Adrenal gland (tissue), 12 donors: ENCODE measurements around the gene ORAI2. TPM values are rescaled to one million over a fixed set of nuclear protein-coding genes. Genes with fewer than 3 reads are reported as not detected.
A peak's percentile ranks its signal among the peaks of the same experiment; 100 is the strongest.

Experiments used
- DNase-seq, 7 donors: peaks; one replicate each; pipeline ENCODE4 v3.0.0-alpha.2; 2019 to 2020
- H3K27ac ChIP-seq, 5 donors: fragments of 200-600 bp; sonication (generic) in 4 of 5; 1 replicate in 3 of 5; 2 replicates in 2 of 5; pipeline versions ENCODE4 v1.5.1 to v1.8.0; 2016 to 2020; ENCODE audit warnings: mild to moderate bottlenecking in 1 of 5
- H3K27me3 ChIP-seq: fragments of 200-600 bp; 2 replicates; pipeline ENCODE4 v1.8.0; 2021
- H3K36me3 ChIP-seq, 2 donors: fragments of 200-600 bp; replicated peaks in 1 of 2; 1 replicate in 1 of 2; 2 replicates in 1 of 2; pipeline versions ENCODE4 v1.5.1 to v1.8.0; 2018 to 2022
- H3K4me1 ChIP-seq, 2 donors: fragments of 200-600 bp; replicated peaks in 1 of 2; 1 replicate in 1 of 2; 2 replicates in 1 of 2; pipeline versions ENCODE4 v1.5.1 to v1.8.0; 2018 to 2021
- H3K4me3 ChIP-seq, 4 donors: fragments of 200-600 bp; sonication (generic) in 3 of 4; one replicate each; pipeline ENCODE4 v1.5.1; 2016 to 2018
- H3K9me3 ChIP-seq, 3 donors: fragments of 200-600 bp; sonication (generic) in 1 of 3; replicated peaks in 1 of 3; 1 replicate in 2 of 3; 2 replicates in 1 of 3; pipeline versions ENCODE4 v1.5.1 to v1.8.0; 2016 to 2021
- CTCF ChIP-seq, 6 experiments: fragments of 450-650 bp in 4 of 6; fragments of 200-600 bp in 2 of 6; sonication (generic) in 1 of 6; IDR thresholded peaks; 1 replicate in 5 of 6; 2 replicates in 1 of 6; pipeline versions ENCODE4 v1.5.1 to v1.8.0; 2016 to 2021; ENCODE audit warnings: antibody characterized with exemption in 6 of 6, mild to moderate bottlenecking in 2 of 6, moderate library complexity in 1 of 6
- POLR2A ChIP-seq, 2 donors: fragments of 450-650 bp; IDR thresholded peaks; one replicate each; pipeline ENCODE4 v1.6.1; 2017; ENCODE audit warnings: antibody characterized with exemption in 2 of 2, mild to moderate bottlenecking in 2 of 2, moderate library complexity in 1 of 2
- WGBS, 4 donors: extraction: QIAGEN DNeasy Blood & Tissue Kit in 2 of 4; methylation state at CpG; one replicate each; pipeline versions ENCODE4 v1.1.5 to v1.1.7; 2013 to 2017; 5-methylcytosine and 5-hydroxymethylcytosine counted together
- intact Hi-C, 2 donors: fragments of 100-400 bp; cut with DNase I; formaldehyde crosslinking; loops; one replicate each; pipeline versions ENCODE4 v1.14.1 to v1.15.0; 2022 to 2023
- polyA plus RNA-seq, 3 donors: library from polyadenylated mRNA; stranded (reverse); fragments of 200-250 nt in 2 of 3; fragments of 350-450 nt in 1 of 3; fragmentation: Illumina TruSeq in 1 of 3; extraction: RNeasy Lipid Tissue Mini Kit (QIAGEN cat#74804) in 1 of 3; gene quantifications; one replicate each; pipeline ENCODE4 v1.2.3, GENCODE V29; 2013 to 2014
- total RNA-seq, 9 donors: library from RNA; depleted of rRNA in 4 of 9; stranded (reverse); fragments of >200 nt in 4 of 9; fragments of 120-200 nt in 1 of 9; fragmentation: NEBNext Ultra II Directional in 1 of 9; extraction: Animal tissue kit (Norgen Biotek cat#: 25700) in 1 of 9; gene quantifications; one replicate each; pipeline versions ENCODE4 v1.1.0 to v1.2.4, GENCODE V29; 2013 to 2023
- donor health status: healthy with polysubstance abuse.
- donor health status: Bipolar disorder and iron deficiency.
- donor health status: DM: yes; HTN: yes; CAD: no.
- donor health status: DM: no; HTN: no; CAD: no.
- donor health status: DM: no; HTN: no; CAD: no.
- donor health status: DM: yes; HTN: yes; CAD: no.

ORAI2 gene
- total and polyA plus RNA-seq, 12 donors = 6.9 to 110 (median 32.1) TPM

DNA sequence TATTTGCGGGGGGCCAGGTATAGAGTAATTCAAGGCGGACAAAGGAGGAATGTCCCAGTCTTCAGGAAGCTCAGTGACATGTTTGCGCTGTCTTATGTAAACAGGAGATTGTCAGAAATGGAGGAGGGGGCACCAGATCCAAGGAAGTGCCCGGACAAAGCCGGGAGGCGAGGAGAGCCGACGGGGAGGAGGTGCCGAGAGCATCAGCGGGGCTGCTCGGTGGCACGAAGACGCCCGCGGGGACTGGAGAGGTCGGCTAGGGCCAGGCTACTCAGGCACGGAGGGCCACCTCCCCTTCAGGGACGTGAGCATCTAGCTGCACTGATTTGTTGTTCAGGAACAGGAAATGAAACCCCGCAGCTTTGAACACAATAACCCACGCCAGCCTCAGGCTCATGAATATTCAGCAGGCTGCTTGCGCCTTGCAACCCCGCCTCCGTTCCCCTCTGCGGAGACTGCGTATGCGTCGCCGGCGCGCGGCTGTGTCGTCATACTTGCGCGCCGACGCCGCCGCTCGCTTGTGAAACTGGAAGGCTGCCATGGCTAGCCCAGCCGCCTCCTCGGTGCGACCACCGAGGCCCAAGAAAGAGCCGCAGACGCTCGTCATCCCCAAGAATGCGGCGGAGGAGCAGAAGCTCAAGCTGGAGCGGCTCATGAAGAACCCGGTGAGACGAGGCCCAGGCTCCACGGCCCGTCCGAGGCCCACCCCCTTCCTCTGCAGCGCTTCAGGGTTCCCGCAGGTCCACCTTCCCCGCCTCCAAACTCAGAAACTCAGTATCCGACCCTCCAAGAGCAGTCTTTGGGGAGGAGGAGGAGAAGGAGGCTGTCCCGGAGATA is 37.3 kb upstream of the ORAI2 start, which contains the start of gene PRKRIP1:
Gene PRKRIP1 (plus strand): TSS at position 491 of the 837 bp plus-strand sequence. CDS start 49 bp downstream, at position 540.
- peaks cover 7 to 10% of the 10 kb centered on the region in 2 donors for H3K4me1 ChIP-seq
- DNase-seq = peak; percentile 82 to 97 (median 92)
- peak within 1 kb of the TSS; percentile 69 to 92 (median 86) for H3K27ac ChIP-seq
- no peaks in the 10 kb centered on the region for H3K27me3 ChIP-seq
- intact Hi-C loops = no loop called here
- TF ChIP-seq POLR2A (IDR thresholded peaks at IDR 0.05) (peak; percentile 26 to 86), CTCF (IDR thresholded peaks at IDR 0.05) (no peak)
- H3K9me3 ChIP-seq = no peaks in the 10 kb centered on the region
- peak within 1 kb of the TSS; percentile 57 to 80 (median 70) for H3K4me3 ChIP-seq
- WGBS, 4 donors = 0 to 2% (median 0%) methylated on average over 17 to 57 of the region's 59 CpGs
- peaks cover 0 to 25% of the 10 kb centered on the region in 2 donors for H3K36me3 ChIP-seq

DNA sequence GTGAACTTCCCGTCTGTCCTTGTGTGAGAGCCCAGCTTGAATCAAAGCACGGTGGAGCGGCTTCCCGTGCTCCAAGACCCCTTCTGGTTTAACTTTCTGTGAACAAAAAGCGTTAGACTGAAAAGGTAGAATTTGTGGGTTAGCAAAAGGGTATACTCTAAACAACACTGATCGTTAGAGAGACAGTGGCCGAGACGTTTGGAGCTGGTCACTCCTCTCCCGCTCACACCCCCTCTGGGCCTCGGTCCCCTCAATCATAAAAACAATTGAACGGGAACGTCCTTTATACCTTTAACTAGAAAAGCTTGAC is 36.7 kb upstream of the ORAI2 start:
- Histone ChIP-seq H3K4me1 (peaks cover 7 to 10% of the 10 kb centered on the region in 2 donors), H3K27me3 (no peaks in the 10 kb centered on the region), H3K9me3 (no peaks in the 10 kb centered on the region), H3K27ac (peak overlapping the region in 4 of 5 donors; percentile 85 to 92 (median 86)), H3K4me3 (peak overlapping the region; percentile 57 to 80 (median 70)), H3K36me3 (peaks cover 0 to 31% of the 10 kb centered on the region in 2 donors)
- DNase-seq = no peak
- TF ChIP-seq POLR2A (IDR thresholded peaks at IDR 0.05) (no peak), CTCF (IDR thresholded peaks at IDR 0.05) (no peak)
- WGBS, 4 donors = 0 to 3% (median 1%) methylated on average over 12 of the region's 12 CpGs
- intact Hi-C loops = no loop called here

GRCh38 chr7:102398543-102398942 is 34.8 kb upstream of the ORAI2 start:
- Histone ChIP-seq H3K36me3 (peaks cover 0 to 50% of the 10 kb centered on the region in 2 donors), H3K4me1 (peaks cover 11% of the 10 kb centered on the region in 2 donors), H3K27me3 (no peaks in the 10 kb centered on the region), H3K9me3 (no peaks in the 10 kb centered on the region), H3K27ac (no peak overlapping the region), H3K4me3 (no peak overlapping the region)
- peak in 1 of 7 donors; percentile 10 for DNase-seq
- WGBS, 4 donors = 89 to 96% (median 94%) methylated on average over 8 of the region's 8 CpGs
- TF ChIP-seq CTCF (IDR thresholded peaks at IDR 0.05) (no peak), POLR2A (IDR thresholded peaks at IDR 0.05) (no peak)
- intact Hi-C loops = no loop called here

DNA sequence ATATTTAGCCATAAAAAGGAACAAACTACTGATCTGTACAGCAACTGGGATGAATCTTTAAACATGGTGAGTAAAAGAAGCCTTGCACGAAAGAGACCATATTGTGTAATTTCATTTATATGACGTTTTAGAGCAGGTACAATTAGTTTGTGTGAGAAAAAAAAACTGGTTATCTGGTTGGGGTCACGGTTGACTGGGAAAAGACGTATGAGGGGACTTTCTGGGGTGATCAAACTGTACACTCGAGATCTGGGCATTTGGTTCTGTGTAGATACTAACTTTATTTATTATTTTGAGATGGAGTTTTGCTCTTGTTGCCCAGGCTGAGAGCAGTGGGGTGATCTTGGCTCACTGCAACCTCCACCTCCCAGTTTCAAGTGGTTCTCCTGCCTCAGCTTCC is 33.0 kb upstream of the ORAI2 start:
- intact Hi-C loops = no loop called here
- DNase-seq = peak in 1 of 7 donors; percentile 1
- H3K27me3 ChIP-seq = no peaks in the 10 kb centered on the region
- no peaks in the 10 kb centered on the region for H3K9me3 ChIP-seq
- peaks cover 12 to 19% of the 10 kb centered on the region in 2 donors for H3K4me1 ChIP-seq
- no peak overlapping the region for H3K27ac ChIP-seq
- H3K4me3 ChIP-seq = no peak overlapping the region
- WGBS, 4 donors = 80 to 92% (median 86%) methylated on average over 5 of the region's 5 CpGs
- H3K36me3 ChIP-seq = peaks cover 0 to 67% of the 10 kb centered on the region in 2 donors
- TF ChIP-seq POLR2A (IDR thresholded peaks at IDR 0.05) (no peak), CTCF (IDR thresholded peaks at IDR 0.05) (no peak)
